Measurements from ENCODE around the gene SEC14L6.
"Not testable (repeated sequence)": the region's sequence is repeated elsewhere in the genome, so short reads cannot be mapped to it uniquely, and the experiment has no call there.

- not testable (repeated sequence) for TF ChIP-seq CTCF (IDR thresholded peaks at IDR 0.05; ENCODE audit: insufficient read depth, low read length, poor library complexity, severe bottlenecking); EZH2phosphoT487 (conservative IDR thresholded peaks at IDR 0.05; ENCODE audit: low read length)
Observed at GRCh38 chr22:30592360-30592713, 45.8 kb upstream of the SEC14L6 start.
